IPS-NIHi11 (cell line): Measurements from ENCODE around the gene JARID2.

ENCODE experiments used
- DNase-seq: peaks from one replicate; pipeline ENCODE4 v3.0.0; 2012; ENCODE audit warnings: mixed read lengths, low spot score

JARID2 gene

DNA sequence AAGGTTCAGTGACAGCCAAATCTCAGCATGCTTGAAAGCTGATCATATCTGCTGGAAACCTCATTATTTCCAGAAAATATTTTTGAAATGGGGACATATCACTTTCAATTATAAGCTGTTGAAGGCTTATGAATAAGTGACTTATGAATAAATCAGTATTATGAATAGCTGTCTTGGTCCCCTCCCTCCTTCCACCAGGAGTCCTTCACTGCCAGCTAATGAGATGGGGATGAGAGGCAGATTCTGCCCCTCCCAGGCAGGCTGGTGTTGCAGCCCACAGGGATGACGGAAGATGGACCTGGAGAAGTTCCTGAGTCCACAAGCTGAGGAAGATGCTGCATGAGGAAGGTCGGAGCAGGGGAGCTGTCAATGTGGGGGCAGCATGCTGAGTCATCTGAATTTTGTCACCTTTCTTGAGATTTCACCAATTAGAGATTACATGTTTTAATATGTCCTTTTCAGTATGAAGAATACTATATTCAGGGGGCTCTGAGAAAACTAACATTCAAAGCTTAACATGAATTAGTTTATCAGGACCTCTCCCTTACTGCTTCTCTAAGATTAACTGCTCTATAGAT, 304.8 kb downstream of the JARID2 start:
- DNase-seq: no peak

DNA sequence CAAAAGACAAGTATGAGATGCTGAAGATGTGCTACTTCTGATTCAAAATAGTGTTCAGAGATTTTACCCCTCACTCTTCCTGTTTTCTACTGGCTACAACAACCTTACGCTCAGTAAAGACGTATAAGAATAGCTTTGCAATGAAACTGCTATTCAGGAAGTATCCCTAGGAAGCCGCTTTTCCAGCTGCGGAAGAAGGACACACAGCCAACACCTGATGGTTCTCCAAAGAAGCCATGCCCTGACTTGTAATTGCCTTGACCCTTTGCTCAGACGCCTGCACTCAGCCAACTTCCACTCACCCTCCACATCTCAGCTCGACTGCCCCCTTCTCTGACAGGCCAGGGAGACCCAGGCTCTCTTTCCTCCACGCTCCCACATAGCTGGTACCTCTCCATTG, 305.4 kb downstream of the JARID2 start:
- DNase-seq: no peak

DNA sequence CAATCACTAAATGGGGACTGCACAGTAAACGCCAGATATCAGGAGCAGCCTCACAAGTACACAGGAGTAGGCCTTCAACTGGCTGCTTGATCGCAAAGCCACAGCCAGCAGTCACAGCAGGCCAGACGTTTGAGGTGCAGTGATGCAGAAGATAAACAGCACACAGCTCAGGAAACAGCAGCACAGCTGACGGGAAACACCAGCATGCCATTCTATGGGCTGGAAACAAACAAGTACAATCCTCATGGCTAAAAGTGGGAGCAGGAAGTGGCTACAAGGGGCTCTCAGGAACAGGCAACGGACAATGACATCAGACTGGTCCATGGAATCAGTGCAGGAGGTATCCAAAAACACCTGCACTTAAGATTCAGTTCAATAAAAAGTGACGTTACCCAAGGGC, 305.9 kb downstream of the JARID2 start:
- DNase-seq: no peak

- DNase-seq: no peak
Measured at GRCh38 chr6:15553031-15553430, 307.2 kb downstream of the JARID2 start.

DNA sequence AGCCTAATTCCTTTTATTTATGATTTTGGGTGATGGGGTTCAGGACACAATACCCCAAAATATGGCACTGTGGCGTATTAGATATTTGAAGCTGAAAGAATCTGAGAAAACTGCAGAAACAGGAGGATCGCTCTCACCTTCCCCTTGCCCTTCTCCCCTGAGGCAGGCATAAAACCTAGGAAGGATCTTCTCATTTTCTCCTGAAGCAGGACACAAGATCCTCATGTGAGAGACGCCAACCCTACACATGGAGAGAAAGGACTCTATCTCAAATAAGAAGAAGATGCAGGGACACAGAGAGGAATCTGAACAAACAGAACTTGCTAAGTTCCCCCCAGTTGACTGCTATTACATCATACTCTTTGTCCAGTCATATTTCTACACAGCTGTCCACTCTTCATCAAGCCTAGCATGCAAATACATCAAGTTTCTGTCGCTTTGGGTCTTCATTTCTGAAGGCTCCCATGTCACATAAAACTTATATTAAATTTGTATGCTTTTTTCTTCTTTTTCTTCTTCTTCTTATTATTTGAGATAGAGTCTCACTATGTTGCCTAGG, 307.9 kb downstream of the JARID2 start:
- DNase-seq: no peak

DNA sequence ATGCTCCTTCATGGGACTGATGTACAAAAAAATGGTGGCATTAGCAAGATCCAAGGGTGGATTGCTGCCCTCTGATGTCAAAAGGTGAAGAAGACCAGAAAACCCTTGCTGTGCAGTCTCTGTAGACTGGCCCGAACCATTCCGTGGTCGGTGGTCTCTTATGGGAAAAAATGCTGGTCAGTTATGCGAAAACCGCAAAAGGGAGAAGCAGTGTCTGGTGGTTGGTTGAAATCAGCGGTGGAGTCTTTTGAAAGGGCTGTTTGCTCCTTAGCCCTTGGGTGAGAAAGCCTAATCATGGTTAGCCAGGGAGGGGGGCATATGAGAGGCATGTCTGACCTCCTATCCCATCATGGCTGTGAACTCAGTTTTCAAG, 308.8 kb downstream of the JARID2 start:
- no peak for DNase-seq

GRCh38 chr6:15555101-15556038, 309.5 kb downstream of the JARID2 start:
- no peak for DNase-seq

- DNase-seq: no peak
Measured at GRCh38 chr6:15556711-15557110, 310.8 kb downstream of the JARID2 start.

GRCh38 chr6:15557174-15557573, 311.3 kb downstream of the JARID2 start:
- no peak for DNase-seq

- DNase-seq: no peak
Measured at GRCh38 chr6:15560713-15561112, 314.8 kb downstream of the JARID2 start.

- DNase-seq: no peak
Measured at GRCh38 chr6:15561447-15562199, 315.8 kb downstream of the JARID2 start.

DNA sequence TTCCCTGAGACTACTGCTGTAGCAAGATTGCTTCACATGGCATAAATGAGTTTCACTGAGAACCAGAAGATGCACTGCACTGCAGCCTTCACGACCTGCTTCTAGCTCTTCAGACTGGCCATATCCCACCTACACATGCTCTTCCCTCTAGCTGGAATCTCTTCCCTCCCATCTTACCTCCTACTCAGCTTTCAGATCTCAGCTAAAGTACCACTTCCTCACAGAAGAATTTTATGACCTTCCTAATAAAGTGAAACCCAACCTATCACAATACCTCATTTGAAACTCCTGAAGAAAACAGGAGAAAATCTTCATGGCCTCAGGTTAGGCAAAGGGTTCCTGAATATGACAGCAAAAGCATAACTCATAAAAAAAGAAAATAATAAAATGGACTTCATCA, 317.1 kb downstream of the JARID2 start:
- DNase-seq: no peak

DNA sequence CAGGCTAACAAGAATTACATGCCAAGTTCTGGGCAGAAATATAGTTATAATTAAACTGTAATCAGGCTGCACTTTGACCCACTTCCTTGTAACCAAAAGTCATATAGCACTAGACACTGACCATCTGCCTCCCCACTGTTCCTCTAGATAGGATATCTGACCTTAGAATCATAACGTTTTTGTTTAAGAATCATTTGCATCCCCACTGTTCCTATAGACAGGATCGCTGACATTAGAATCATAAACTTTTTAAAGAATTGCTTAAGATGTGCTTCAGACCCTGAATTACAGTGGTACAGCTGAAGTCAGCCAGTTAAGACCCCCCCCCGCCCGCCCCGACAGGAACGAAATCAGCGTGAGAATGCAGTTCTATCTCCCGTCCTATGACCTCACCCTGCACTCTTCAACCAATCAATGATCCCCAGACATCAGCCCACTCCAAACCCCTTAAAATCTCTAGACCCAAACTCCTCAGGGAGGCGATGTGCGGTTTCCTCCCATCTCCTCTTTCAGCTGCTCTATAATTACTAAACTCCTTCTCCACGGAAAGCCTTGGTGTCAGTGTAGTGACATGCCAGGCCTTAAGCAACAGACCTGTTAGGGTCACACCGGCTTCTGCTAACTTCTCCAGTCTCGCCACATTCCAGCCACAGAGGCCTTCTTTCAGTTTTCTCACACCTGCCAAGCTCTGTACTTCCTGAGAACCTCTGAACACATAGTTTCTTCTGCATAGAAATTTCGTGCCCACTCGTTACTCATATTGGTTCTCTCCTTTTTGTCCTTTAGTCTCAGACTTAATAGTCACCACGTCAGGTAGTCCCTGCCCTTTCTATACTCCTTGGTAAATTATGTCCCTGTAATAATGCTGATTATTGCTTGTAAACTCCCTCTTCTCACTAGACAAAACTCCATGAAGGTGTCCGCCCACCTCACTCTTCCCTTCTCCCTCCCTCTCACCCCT, 323.4 kb downstream of the JARID2 start:
- DNase-seq: no peak

GRCh38 chr6:15570171-15570570, 324.3 kb downstream of the JARID2 start:
- DNase-seq: no peak
